CD8-positive, alpha-beta memory T cell (primary cell): ENCODE measurements around the gene RGS3. TPM values are rescaled to one million over a fixed set of nuclear protein-coding genes. Genes with fewer than 3 reads are reported as not detected.

Experiments used
- CTCF ChIA-PET: fragments of 350-600 bp; sonication (Branson Sonifier 250); formaldehyde crosslinking; loops from one replicate; lab custom pipeline; 2021; ENCODE audit warnings: antibody characterized with exemption; lab: Charles Lee
- POLR2A ChIA-PET: fragments of 350-600 bp; sonication (Branson Sonifier 250); formaldehyde crosslinking; loops from one replicate; lab custom pipeline; 2021; ENCODE audit warnings: antibody characterized with exemption; lab: Charles Lee
- DNase-seq, 5 donors: peaks; one replicate each; pipeline versions ENCODE4 v3.0.0 to v3.0.0-alpha.2; 2020 to 2022; ENCODE audit warnings: mixed read lengths in 1 of 5
- H3K27ac ChIP-seq: one replicate; pipeline ENCODE4 v1.7.0; 2013; ENCODE audit warnings: low read depth, mild to moderate bottlenecking, low read length, moderate library complexity
- H3K27me3 ChIP-seq: 2 replicates; pipeline ENCODE4 v1.7.0; 2013; ENCODE audit warnings: low read length, mild to moderate bottlenecking; ENCODE audit not compliant: insufficient read depth, poor library complexity, severe bottlenecking
- H3K36me3 ChIP-seq: 2 replicates; pipeline ENCODE4 v1.7.0; 2013; ENCODE audit warnings: mild to moderate bottlenecking, low read length, moderate library complexity; ENCODE audit not compliant: insufficient read depth
- H3K4me1 ChIP-seq: 2 replicates; pipeline ENCODE4 v1.7.0; 2013; ENCODE audit warnings: mild to moderate bottlenecking, low read length, moderate library complexity; ENCODE audit not compliant: insufficient read depth
- H3K4me3 ChIP-seq: 2 replicates; pipeline ENCODE4 v1.7.0; 2013; ENCODE audit warnings: mild to moderate bottlenecking, low read length
- H3K9me3 ChIP-seq: 2 replicates; pipeline ENCODE4 v1.7.0; 2013; ENCODE audit warnings: mild to moderate bottlenecking, low read length
- H3K27ac Mint-ChIP-seq, 8 donors: one replicate each; pipeline ENCODE4 v1.8.0; 2020 to 2021; ENCODE audit warnings: mixed read lengths in 8 of 8, mild to moderate bottlenecking in 6 of 8, inconsistent platforms in 3 of 8, moderate library complexity in 3 of 8
- H3K27me3 Mint-ChIP-seq, 2 donors: one replicate each; pipeline ENCODE4 v1.8.0; 2020 to 2021; ENCODE audit warnings: mixed read lengths in 2 of 2, mild to moderate bottlenecking in 1 of 2, moderate library complexity in 1 of 2
- H3K36me3 Mint-ChIP-seq, 3 donors: one replicate each; pipeline ENCODE4 v1.8.0; 2020 to 2021; ENCODE audit warnings: mixed read lengths in 3 of 3, inconsistent platforms in 1 of 3, mild to moderate bottlenecking in 1 of 3
- H3K4me1 Mint-ChIP-seq, 3 donors: one replicate each; pipeline ENCODE4 v1.8.0; 2020 to 2021; ENCODE audit warnings: mixed read lengths in 3 of 3, inconsistent platforms in 1 of 3, mild to moderate bottlenecking in 1 of 3
- H3K4me3 Mint-ChIP-seq, 7 donors: one replicate each; pipeline ENCODE4 v1.8.0; 2020 to 2021; ENCODE audit warnings: mixed read lengths in 7 of 7, mild to moderate bottlenecking in 6 of 7, moderate library complexity in 4 of 7, inconsistent platforms in 2 of 7
- H3K9me3 Mint-ChIP-seq, 5 donors: one replicate each; pipeline ENCODE4 v1.8.0; 2020 to 2022; ENCODE audit warnings: mixed read lengths in 5 of 5, mild to moderate bottlenecking in 3 of 5, moderate library complexity in 2 of 5, inconsistent platforms in 1 of 5
- polyA plus RNA-seq: library from polyadenylated mRNA; unstranded; fragments of 300-500 nt; fragmentation: Illumina TruSeq; gene quantifications from one replicate; pipeline ENCODE4 v1.2.3, GENCODE V29; 2021
- total RNA-seq, 2 experiments: library from RNA; stranded (reverse); gene quantifications; one replicate each; pipeline ENCODE4 v1.2.3, GENCODE V29; 2021

The RGS3 gene
- total and polyA plus RNA-seq, 3 experiments from 2014 or later, result 59.8 to 91.2 (median 89.2) TPM

- POLR2A ChIA-PET, result no interaction called here
- H3K4me3 Mint-ChIP-seq, result no peak overlapping the region
- H3K27ac Mint-ChIP-seq, result peak overlapping the region in 1 of 8 donors; percentile 61
- Histone ChIP-seq H3K36me3 (no peaks in the 10 kb centered on the region), H3K4me3 (no peak overlapping the region), H3K4me1 (no peaks in the 10 kb centered on the region), H3K27me3 (no peaks in the 10 kb centered on the region), H3K27ac (no peak overlapping the region), H3K9me3 (no peaks in the 10 kb centered on the region)
- no peaks in the 10 kb centered on the region for H3K4me1 Mint-ChIP-seq
- peaks cover 0 to 3% (median 0%) of the 10 kb centered on the region in 3 donors for H3K36me3 Mint-ChIP-seq
- H3K27me3 Mint-ChIP-seq, result peaks cover 10 to 22% of the 10 kb centered on the region in 2 donors
- DNase-seq, result no peak
- peaks cover 0 to 3% (median 0%) of the 10 kb centered on the region in 5 donors for H3K9me3 Mint-ChIP-seq
- CTCF ChIA-PET, result no interaction called here
Measured at GRCh38 chr9:113645227-113645977, 181.9 kb downstream of the RGS3 start.

GRCh38 chr9:113645978-113646253 lies 182.4 kb downstream of the RGS3 start:
- no peaks in the 10 kb centered on the region for H3K27me3 ChIP-seq
- no peak overlapping the region for H3K27ac ChIP-seq
- H3K4me3 ChIP-seq, result no peak overlapping the region
- H3K4me1 ChIP-seq, result no peaks in the 10 kb centered on the region
- ChIA-PET CTCF (no interaction called here), POLR2A (no interaction called here)
- no peak for DNase-seq
- H3K4me3 Mint-ChIP-seq, result no peak overlapping the region
- no peaks in the 10 kb centered on the region for H3K4me1 Mint-ChIP-seq
- peaks cover 0 to 3% (median 0%) of the 10 kb centered on the region in 5 donors for H3K9me3 Mint-ChIP-seq
- no peaks in the 10 kb centered on the region for H3K9me3 ChIP-seq
- H3K27me3 Mint-ChIP-seq, result peaks cover 10 to 22% of the 10 kb centered on the region in 2 donors
- peaks cover 0 to 3% (median 0%) of the 10 kb centered on the region in 3 donors for H3K36me3 Mint-ChIP-seq
- peak overlapping the region in 2 of 8 donors; percentile 47 to 61 for H3K27ac Mint-ChIP-seq
- H3K36me3 ChIP-seq, result no peaks in the 10 kb centered on the region

GRCh38 chr9:113646491-113646890 lies 183.0 kb downstream of the RGS3 start:
- Mint-ChIP-seq H3K9me3 (peaks cover 0 to 3% (median 0%) of the 10 kb centered on the region in 5 donors), H3K27ac (no peak overlapping the region), H3K4me1 (no peaks in the 10 kb centered on the region), H3K4me3 (no peak overlapping the region), H3K36me3 (peaks cover 0 to 3% (median 0%) of the 10 kb centered on the region in 3 donors), H3K27me3 (peaks cover 10 to 22% of the 10 kb centered on the region in 2 donors)
- Histone ChIP-seq H3K4me1 (no peaks in the 10 kb centered on the region), H3K27ac (no peak overlapping the region), H3K27me3 (no peaks in the 10 kb centered on the region), H3K4me3 (no peak overlapping the region), H3K9me3 (no peaks in the 10 kb centered on the region), H3K36me3 (no peaks in the 10 kb centered on the region)
- CTCF ChIA-PET, result no interaction called here
- no peak for DNase-seq
- POLR2A ChIA-PET, result no interaction called here

Other genes with a start within 250 kb of the RGS3 start
- gene FKBP15, start 242.4 kb upstream of the RGS3 start, total RNA-seq, result 10 to 100 TPM; 29.8 to 30.7 TPM
- gene FKBP15, start 242.4 kb upstream of the RGS3 start, polyA plus RNA-seq, result 17.7 TPM
- 10 to 100 TPM; 13.7 to 15.1 TPM for gene SLC31A1, start 242.2 kb upstream of the RGS3 start, total RNA-seq
- gene SLC31A1, start 242.2 kb upstream of the RGS3 start, polyA plus RNA-seq, result 3.4 TPM
- 10 to 100 TPM; 51.1 to 56.5 TPM for gene CDC26, start 188.2 kb upstream of the RGS3 start, total RNA-seq
- gene CDC26, start 188.2 kb upstream of the RGS3 start, polyA plus RNA-seq, result 171 TPM
- gene PRPF4, start 188.1 kb upstream of the RGS3 start, total RNA-seq, result 10 to 100 TPM; 69.5 to 71.4 TPM
- gene PRPF4, start 188.1 kb upstream of the RGS3 start, polyA plus RNA-seq, result 27.4 TPM
- gene RNF183, start 160.4 kb upstream of the RGS3 start, total RNA-seq, result not detected
- gene RNF183, start 160.4 kb upstream of the RGS3 start, polyA plus RNA-seq, result not detected
- gene WDR31, start 123.5 kb upstream of the RGS3 start, total RNA-seq, result 1 to 10 TPM; 1.3 to 1.9 TPM
- 0.22 TPM for gene WDR31, start 123.5 kb upstream of the RGS3 start, polyA plus RNA-seq
- gene BSPRY, start 114.2 kb upstream of the RGS3 start, total RNA-seq, result 1 to 10 TPM; 1.4 to 1.8 TPM
- 0.55 TPM for gene BSPRY, start 114.2 kb upstream of the RGS3 start, polyA plus RNA-seq
- gene HDHD3, start 86.7 kb upstream of the RGS3 start, total RNA-seq, result 10 to 100 TPM; 11.9 to 14.3 TPM
- gene HDHD3, start 86.7 kb upstream of the RGS3 start, polyA plus RNA-seq, result 39.6 TPM
- gene ALAD, start 62.4 kb upstream of the RGS3 start, total RNA-seq, result 10 to 100 TPM; 22.3 to 22.8 TPM
- 22.1 TPM for gene ALAD, start 62.4 kb upstream of the RGS3 start, polyA plus RNA-seq
- gene POLE3, start 53.1 kb upstream of the RGS3 start, total RNA-seq, result 10 to 100 TPM; 88.2 to 88.5 TPM
- gene POLE3, start 53.1 kb upstream of the RGS3 start, polyA plus RNA-seq, result 115 TPM
- under 1 TPM; 0.84 to 0.90 TPM for gene C9orf43, start 53.0 kb upstream of the RGS3 start, total RNA-seq
- gene C9orf43, start 53.0 kb upstream of the RGS3 start, polyA plus RNA-seq, result 0.83 TPM